NT2/D1 (cell line): ENCODE measurements around the gene SUSD2.
"Not testable (repeated sequence)": the region's sequence is repeated elsewhere in the genome, so short reads cannot be mapped to it uniquely, and the experiment has no call there.

Experiments
- DNase-seq: peaks from one replicate; pipeline ENCODE4 v3.0.0-alpha.2; 2011; ENCODE audit warnings: low read depth, low spot score
- H3K27me3 ChIP-seq: 2 replicates; pipeline ENCODE4 v1.6.0; 2011; ENCODE audit warnings: mild to moderate bottlenecking; ENCODE audit not compliant: insufficient read length, insufficient read depth
- H3K36me3 ChIP-seq: 2 replicates; pipeline ENCODE4 v1.6.1; 2011; ENCODE audit warnings: mild to moderate bottlenecking, low read length, mixed read lengths; ENCODE audit not compliant: insufficient read depth, insufficient read length
- H3K4me1 ChIP-seq: 2 replicates; pipeline ENCODE4 v1.5.1; 2011; ENCODE audit not compliant: insufficient read depth, insufficient read length
- H3K4me3 ChIP-seq: 2 replicates; pipeline ENCODE4 v1.5.1; 2011; ENCODE audit warnings: low read depth; ENCODE audit not compliant: insufficient read length
- H3K9ac ChIP-seq: 2 replicates; pipeline ENCODE4 v1.6.0; 2011; ENCODE audit warnings: low read depth; ENCODE audit not compliant: insufficient read length
- H3K9me3 ChIP-seq: 2 replicates; pipeline ENCODE4 v1.5.1; 2011; ENCODE audit warnings: mild to moderate bottlenecking, low read length; ENCODE audit not compliant: insufficient read depth
- SUZ12 ChIP-seq: IDR thresholded peaks from 2 replicates; pipeline ENCODE4 v1.6.1; 2011; ENCODE audit not compliant: insufficient read length, insufficient read depth; ENCODE audit errors: extremely low read depth
- YY1 ChIP-seq: IDR thresholded peaks from 2 replicates; pipeline ENCODE4 v1.6.1; 2011; ENCODE audit not compliant: insufficient read length, insufficient read depth
- ZNF274 ChIP-seq: IDR thresholded peaks from 2 replicates; pipeline ENCODE4 v1.6.1; 2011; ENCODE audit warnings: mild to moderate bottlenecking, low read depth, low read length

Gene SUSD2

GRCh38 chr22:24181088-24181995 is at the start of gene SUSD2:
Gene SUSD2, plus strand, starts transcription at chr22:24181487. Its CDS starts 33 bp downstream, at chr22:24181520.
- H3K27me3 ChIP-seq, result no peaks in the 10 kb centered on the region
- no peak for DNase-seq
- H3K4me1 ChIP-seq, result peaks cover 17% of the 10 kb centered on the region
- H3K36me3 ChIP-seq, result peaks cover 17% of the 10 kb centered on the region
- peak within 1 kb of the TSS; percentile 74 for H3K9ac ChIP-seq
- no peak for TF ChIP-seq ZNF274
- TF ChIP-seq YY1, result no peak
- TF ChIP-seq SUZ12, result no peak
- no peaks in the 10 kb centered on the region for H3K9me3 ChIP-seq
- peak within 1 kb of the TSS; percentile 26 for H3K4me3 ChIP-seq

- H3K4me3 ChIP-seq, result no peak overlapping the region
- no peak overlapping the region for H3K9ac ChIP-seq
- H3K9me3 ChIP-seq, result no peaks in the 10 kb centered on the region
- peaks cover 3% of the 10 kb centered on the region for H3K4me1 ChIP-seq
- TF ChIP-seq ZNF274, result no peak
- no peak for TF ChIP-seq SUZ12
- TF ChIP-seq YY1, result no peak
- H3K36me3 ChIP-seq, result peaks cover 33% of the 10 kb centered on the region
- H3K27me3 ChIP-seq, result no peaks in the 10 kb centered on the region
- DNase-seq, result no peak
Observed at GRCh38 chr22:24133187-24133965, 47.9 kb upstream of the SUSD2 start.

- no peaks in the 10 kb centered on the region for H3K27me3 ChIP-seq
- no peak for DNase-seq
- no peaks in the 10 kb centered on the region for H3K9me3 ChIP-seq
- peaks cover 3% of the 10 kb centered on the region for H3K4me1 ChIP-seq
- no peak overlapping the region for H3K4me3 ChIP-seq
- peaks cover 32% of the 10 kb centered on the region for H3K36me3 ChIP-seq
- TF ChIP-seq ZNF274, result no peak
- TF ChIP-seq YY1, result no peak
- no peak for TF ChIP-seq SUZ12
- H3K9ac ChIP-seq, result no peak overlapping the region
Observed at GRCh38 chr22:24134090-24134846, 47.0 kb upstream of the SUSD2 start.

- not testable (repeated sequence) for H3K27me3 ChIP-seq, H3K4me3 ChIP-seq, DNase-seq, H3K9ac ChIP-seq, H3K9me3 ChIP-seq, H3K4me1 ChIP-seq
- peaks cover 29% of the 10 kb centered on the region for H3K36me3 ChIP-seq
Observed at GRCh38 chr22:24136533-24136932, 44.8 kb upstream of the SUSD2 start.

GRCh38 chr22:24137595-24137994 is 43.7 kb upstream of the SUSD2 start:
- no peak for DNase-seq
- Histone ChIP-seq H3K27me3 (no peaks in the 10 kb centered on the region), H3K9ac (no peak overlapping the region), H3K9me3 (no peaks in the 10 kb centered on the region), H3K36me3 (peaks cover 29% of the 10 kb centered on the region), H3K4me1 (peaks cover 3% of the 10 kb centered on the region), H3K4me3 (no peak overlapping the region)
- TF ChIP-seq ZNF274 (no peak), SUZ12 (no peak), YY1 (no peak)

- H3K36me3 ChIP-seq, result peaks cover 29% of the 10 kb centered on the region
- peaks cover 3% of the 10 kb centered on the region for H3K4me1 ChIP-seq
- no peak for DNase-seq
- TF ChIP-seq SUZ12 (no peak), ZNF274 (no peak), YY1 (no peak)
- no peaks in the 10 kb centered on the region for H3K9me3 ChIP-seq
- no peaks in the 10 kb centered on the region for H3K27me3 ChIP-seq
- no peak overlapping the region for H3K9ac ChIP-seq
- no peak overlapping the region for H3K4me3 ChIP-seq
Observed at GRCh38 chr22:24138649-24139420, 42.5 kb upstream of the SUSD2 start.
